Pulmonary artery endothelial cell (primary cell): ENCODE results near the gene MICA. TPM values are rescaled to one million over a fixed set of nuclear protein-coding genes. Genes with fewer than 3 reads are reported as not detected.
"Not testable (repeated sequence)": the region's sequence is repeated elsewhere in the genome, so short reads cannot be mapped to it uniquely, and the experiment has no call there.

Experiments
- DNase-seq: peaks from one replicate; pipeline ENCODE4 v3.0.0-alpha.2; 2011; ENCODE audit warnings: low read depth, low spot score
- total RNA-seq: library from RNA; depleted of rRNA; stranded (reverse); fragments of >200 nt; gene quantifications from 2 replicates; pipeline ENCODE4 v1.2.3, GENCODE V29; 2014

Gene MICA
- total RNA-seq, 1 donor from 2014 or later, result 72.9 TPM

GRCh38 chr6:31412506-31412905, 9.1 kb downstream of the MICA start:
- DNase-seq, result no peak

- not testable (repeated sequence) for DNase-seq
Measured at GRCh38 chr6:31414148-31414770, 10.9 kb downstream of the MICA start.

- DNase-seq, result no peak
Measured at GRCh38 chr6:31414771-31415265, 11.4 kb downstream of the MICA start.

- no peak for DNase-seq
Measured at GRCh38 chr6:31416394-31417014, 13.1 kb downstream of the MICA start.

- no peak for DNase-seq
Measured at GRCh38 chr6:31418251-31418650, 14.9 kb downstream of the MICA start.

- no peak for DNase-seq
Measured at GRCh38 chr6:31419842-31420241, 16.4 kb downstream of the MICA start.

GRCh38 chr6:31420546-31420945, 17.2 kb downstream of the MICA start:
- DNase-seq, result no peak

GRCh38 chr6:31422587-31422986, 19.2 kb downstream of the MICA start:
- DNase-seq, result no peak

- DNase-seq, result no peak
Measured at GRCh38 chr6:31423550-31423949, 20.2 kb downstream of the MICA start.

GRCh38 chr6:31426395-31427354, 23.3 kb downstream of the MICA start:
- no peak for DNase-seq

- no peak for DNase-seq
Measured at GRCh38 chr6:31430449-31430848, 27.1 kb downstream of the MICA start.

GRCh38 chr6:31435051-31435450, 31.7 kb downstream of the MICA start:
- not testable (repeated sequence) for DNase-seq

GRCh38 chr6:31438222-31438621, 34.8 kb downstream of the MICA start:
- no peak for DNase-seq

GRCh38 chr6:31438677-31439076, 35.3 kb downstream of the MICA start:
- DNase-seq, result no peak

GRCh38 chr6:31441365-31442267, 38.2 kb downstream of the MICA start:
- DNase-seq, result no peak

- DNase-seq, result no peak
Measured at GRCh38 chr6:31446481-31446880, 43.1 kb downstream of the MICA start.

- not testable (repeated sequence) for DNase-seq
Measured at GRCh38 chr6:31446999-31447789, 43.8 kb downstream of the MICA start.

GRCh38 chr6:31450751-31451150, 47.4 kb downstream of the MICA start:
- DNase-seq, result no peak

- DNase-seq, result no peak
Measured at GRCh38 chr6:31452859-31453258, 49.5 kb downstream of the MICA start.

GRCh38 chr6:31453259-31453658, 49.9 kb downstream of the MICA start:
- no peak for DNase-seq
